ENCODE measurements around the gene SMURF2. TPM values are rescaled to one million over a fixed set of nuclear protein-coding genes. Genes with fewer than 3 reads are reported as not detected.

The SMURF2 gene
- total RNA-seq, 1 donor from 2014 or later, result 26.6 TPM

- Mint-ChIP-seq H3K4me1 (ENCODE audit: unreplicated experiment) (peaks cover 25% of the 10 kb centered on the region), H3K27me3 (no peaks in the 10 kb centered on the region), H3K27ac (peak overlapping the region; percentile 29), H3K9me3 (peaks cover 5% of the 10 kb centered on the region), H3K4me3 (no peak overlapping the region), H3K36me3 (peaks cover 7% of the 10 kb centered on the region)
- DNase-seq (ENCODE audit: extremely low spot score, unreplicated experiment), result no peak
- TF ChIP-seq CTCF (conservative IDR thresholded peaks at IDR 0.05), result no peak
Measured at GRCh38 chr17:64632194-64632593, 29.9 kb downstream of the SMURF2 start.

GRCh38 chr17:64630309-64631223 is 31.5 kb downstream of the SMURF2 start:
- Mint-ChIP-seq H3K27ac (peak overlapping the region; percentile 87), H3K36me3 (peaks cover 2% of the 10 kb centered on the region), H3K4me1 (ENCODE audit: unreplicated experiment) (peaks cover 25% of the 10 kb centered on the region), H3K4me3 (no peak overlapping the region), H3K9me3 (peaks cover 4% of the 10 kb centered on the region), H3K27me3 (no peaks in the 10 kb centered on the region)
- no peak for DNase-seq (ENCODE audit: extremely low spot score, unreplicated experiment)
- no peak for TF ChIP-seq CTCF (conservative IDR thresholded peaks at IDR 0.05)

- H3K4me1 Mint-ChIP-seq (ENCODE audit: unreplicated experiment), result peaks cover 22% of the 10 kb centered on the region
- H3K27me3 Mint-ChIP-seq, result no peaks in the 10 kb centered on the region
- no peaks in the 10 kb centered on the region for H3K9me3 Mint-ChIP-seq
- TF ChIP-seq CTCF (conservative IDR thresholded peaks at IDR 0.05), result no peak
- no peak for DNase-seq (ENCODE audit: extremely low spot score, unreplicated experiment)
- H3K36me3 Mint-ChIP-seq, result peaks cover under 1% of the 10 kb centered on the region
- no peak overlapping the region for H3K27ac Mint-ChIP-seq
- H3K4me3 Mint-ChIP-seq, result no peak overlapping the region
Measured at GRCh38 chr17:64628641-64629040, 33.5 kb downstream of the SMURF2 start.

DNA sequence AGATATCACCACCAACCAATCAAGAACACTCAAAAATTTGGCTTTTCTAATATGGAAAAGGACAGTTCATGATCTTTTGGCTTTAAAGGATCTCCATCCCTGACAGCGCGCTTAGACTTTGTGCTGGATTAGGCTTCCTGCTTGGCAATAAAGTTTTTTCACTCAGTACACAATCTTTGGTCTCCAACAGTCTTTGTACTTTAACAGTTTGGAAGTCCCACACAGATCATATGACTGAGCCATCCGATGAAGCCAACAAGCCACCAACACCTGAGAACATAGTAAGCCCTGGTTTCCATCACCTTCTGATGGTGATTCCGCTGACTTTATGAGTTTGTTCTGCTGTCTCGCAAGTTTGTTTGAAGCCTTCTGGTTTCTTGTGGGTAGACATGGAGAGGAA is 34.3 kb downstream of the SMURF2 start:
- DNase-seq (ENCODE audit: extremely low spot score, unreplicated experiment), result no peak
- H3K36me3 Mint-ChIP-seq, result peaks cover 5% of the 10 kb centered on the region
- no peaks in the 10 kb centered on the region for H3K27me3 Mint-ChIP-seq
- no peak overlapping the region for H3K27ac Mint-ChIP-seq
- TF ChIP-seq CTCF (conservative IDR thresholded peaks at IDR 0.05), result no peak
- no peaks in the 10 kb centered on the region for H3K9me3 Mint-ChIP-seq
- no peak overlapping the region for H3K4me3 Mint-ChIP-seq
- H3K4me1 Mint-ChIP-seq (ENCODE audit: unreplicated experiment), result peaks cover 21% of the 10 kb centered on the region

GRCh38 chr17:64626827-64627226 is 35.3 kb downstream of the SMURF2 start:
- no peak for DNase-seq (ENCODE audit: extremely low spot score, unreplicated experiment)
- Mint-ChIP-seq H3K36me3 (peaks cover 5% of the 10 kb centered on the region), H3K27ac (no peak overlapping the region), H3K4me1 (ENCODE audit: unreplicated experiment) (peaks cover 15% of the 10 kb centered on the region), H3K9me3 (no peaks in the 10 kb centered on the region), H3K27me3 (no peaks in the 10 kb centered on the region), H3K4me3 (no peak overlapping the region)
- no peak for TF ChIP-seq CTCF (conservative IDR thresholded peaks at IDR 0.05)
